Tibial nerve (tissue), 4 donors: ENCODE data around the gene RPTOR. TPM values are rescaled to one million over a fixed set of nuclear protein-coding genes. Genes with fewer than 3 reads are reported as not detected.

ENCODE experiments used
- DNase-seq, 2 donors: peaks; one replicate each; pipeline ENCODE4 v3.0.0-alpha.2; 2019; ENCODE audit warnings: low spot score in 2 of 2
- H3K27ac ChIP-seq, 4 donors: fragments of 200-600 bp; sonication (generic) in 3 of 4; one replicate each; pipeline ENCODE4 v1.5.1; 2017 to 2019; ENCODE audit warnings: mild to moderate bottlenecking in 1 of 4
- H3K27me3 ChIP-seq, 2 donors: fragments of 200-600 bp; sonication (generic) in 1 of 2; one replicate each; pipeline versions ENCODE4 v1.5.1 to v1.6.0; 2017 to 2019
- H3K36me3 ChIP-seq, 3 donors: fragments of 200-600 bp; sonication (generic); one replicate each; pipeline ENCODE4 v1.5.1; 2018 to 2019
- H3K4me1 ChIP-seq, 4 donors: fragments of 200-600 bp; sonication (generic) in 3 of 4; one replicate each; pipeline ENCODE4 v1.5.1; 2017 to 2019
- H3K4me3 ChIP-seq, 4 donors: fragments of 200-600 bp; sonication (generic) in 3 of 4; one replicate each; pipeline ENCODE4 v1.5.1; 2017 to 2019; ENCODE audit warnings: mild to moderate bottlenecking in 1 of 4, moderate library complexity in 1 of 4
- H3K9me3 ChIP-seq, 4 donors: fragments of 200-600 bp; sonication (generic) in 3 of 4; one replicate each; pipeline ENCODE4 v1.5.1; 2017 to 2019
- CTCF ChIP-seq, 5 experiments: fragments of 200-600 bp in 3 of 5; fragments of 450-650 bp in 2 of 5; sonication (generic) in 3 of 5; IDR thresholded peaks; one replicate each; pipeline ENCODE4 v1.5.1; 2016 to 2019; ENCODE audit warnings: antibody characterized with exemption in 5 of 5, mild to moderate bottlenecking in 3 of 5, moderate library complexity in 2 of 5
- EP300 ChIP-seq, 2 donors: sonication (generic); formaldehyde crosslinking; IDR thresholded peaks; one replicate each; pipeline ENCODE4 v1.6.1; 2017; ENCODE audit warnings: antibody characterized with exemption in 2 of 2, mild to moderate bottlenecking in 1 of 2
- POLR2A ChIP-seq, 2 donors: fragments of 450-650 bp; IDR thresholded peaks; one replicate each; pipeline ENCODE4 v1.6.1; 2017; ENCODE audit warnings: antibody characterized with exemption in 2 of 2, mild to moderate bottlenecking in 2 of 2, moderate library complexity in 2 of 2
- WGBS, 2 donors: methylation state at CpG; one replicate each; pipeline ENCODE4 v1.1.5; 2018; 5-methylcytosine and 5-hydroxymethylcytosine counted together
- total RNA-seq, 4 donors: library from RNA; depleted of rRNA; stranded (reverse); fragments of >200 nt; gene quantifications; one replicate each; pipeline ENCODE4 v1.1.0, GENCODE V29; 2016

RPTOR gene
- total RNA-seq, 4 donors from 2014 or later = 34.7 to 56.4 (median 40.1) TPM

DNA sequence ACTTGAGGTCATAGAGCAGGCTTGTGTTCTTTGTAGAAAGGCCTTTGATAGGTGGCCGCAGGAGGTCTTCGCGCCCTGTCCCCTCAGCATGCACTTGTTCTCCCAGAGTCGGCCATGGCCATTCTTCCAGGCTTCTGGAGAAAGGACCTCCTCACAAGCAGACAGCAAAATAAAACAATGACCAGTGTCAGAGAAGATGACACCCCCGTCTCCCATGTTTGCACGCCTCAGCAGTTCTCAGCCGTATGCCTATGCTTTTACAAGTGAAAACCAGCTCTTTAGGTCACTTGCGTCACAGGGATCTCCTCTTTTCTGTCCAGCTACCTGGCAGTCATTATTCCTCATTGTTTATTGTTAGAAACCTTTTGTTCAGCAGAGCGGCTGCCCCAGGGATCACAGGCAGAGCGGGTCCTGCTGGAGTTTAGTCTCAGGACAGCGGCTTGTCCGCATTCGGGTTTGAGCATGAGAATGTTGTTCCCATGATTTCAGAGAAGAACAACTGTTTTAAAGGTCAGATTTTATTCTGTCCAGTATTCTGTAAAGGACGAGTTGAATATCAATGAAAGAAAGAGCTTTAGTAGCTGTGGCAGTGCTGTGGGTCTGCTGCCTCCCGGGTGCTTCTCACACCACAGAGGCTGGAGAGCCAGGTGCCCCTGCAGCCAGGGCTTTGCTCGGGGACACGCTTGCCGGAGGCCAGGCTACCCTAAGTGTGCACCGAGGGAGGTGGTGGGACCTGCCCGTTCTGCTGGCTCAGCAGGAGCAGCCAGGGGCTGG lies 123.9 kb downstream of the RPTOR start:
- WGBS, 2 donors = 72 to 73% methylated on average over 15 to 20 of the region's 20 CpGs
- no peaks in the 10 kb centered on the region for H3K36me3 ChIP-seq
- H3K27me3 ChIP-seq = no peaks in the 10 kb centered on the region
- H3K27ac ChIP-seq = no peak overlapping the region
- H3K4me1 ChIP-seq = peaks cover 0 to 23% (median 14%) of the 10 kb centered on the region in 4 donors
- no peak for DNase-seq
- TF ChIP-seq CTCF (IDR thresholded peaks at IDR 0.05) (no peak), POLR2A (IDR thresholded peaks at IDR 0.05) (no peak), EP300 (IDR thresholded peaks at IDR 0.05) (no peak)
- H3K4me3 ChIP-seq = no peak overlapping the region
- H3K9me3 ChIP-seq = no peaks in the 10 kb centered on the region

- Histone ChIP-seq H3K27ac (no peak overlapping the region), H3K9me3 (no peaks in the 10 kb centered on the region), H3K36me3 (no peaks in the 10 kb centered on the region), H3K4me1 (peaks cover 0 to 20% (median 6%) of the 10 kb centered on the region in 4 donors), H3K27me3 (no peaks in the 10 kb centered on the region), H3K4me3 (no peak overlapping the region)
- TF ChIP-seq EP300 (IDR thresholded peaks at IDR 0.05) (no peak), CTCF (IDR thresholded peaks at IDR 0.05) (no peak), POLR2A (IDR thresholded peaks at IDR 0.05) (no peak)
- DNase-seq = no peak
- 67 to 70% methylated on average over 14 of the region's 14 CpGs for WGBS, 2 donors
These were observed 126.6 kb downstream of the RPTOR start for GRCh38 chr17:80671039-80671824.

DNA sequence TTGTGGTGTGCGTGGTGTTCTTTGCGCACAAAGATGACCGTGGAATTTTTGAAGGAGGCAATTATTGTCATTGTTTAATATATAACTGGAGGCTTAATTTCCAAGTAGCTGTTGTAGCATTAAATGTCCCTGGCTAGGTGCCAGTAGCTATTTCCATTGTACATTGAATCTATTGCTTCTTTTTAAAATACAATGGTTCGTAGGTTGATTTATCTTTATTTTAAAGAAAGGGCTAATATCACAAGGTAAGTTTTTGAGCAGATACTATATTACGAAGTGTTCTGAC lies 127.1 kb downstream of the RPTOR start:
- Histone ChIP-seq H3K9me3 (no peaks in the 10 kb centered on the region), H3K27ac (no peak overlapping the region), H3K4me1 (peaks cover 0 to 20% (median 6%) of the 10 kb centered on the region in 4 donors), H3K4me3 (no peak overlapping the region), H3K27me3 (no peaks in the 10 kb centered on the region), H3K36me3 (no peaks in the 10 kb centered on the region)
- 84 to 85% methylated on average over 5 of the region's 5 CpGs for WGBS, 2 donors
- DNase-seq = no peak
- TF ChIP-seq EP300 (IDR thresholded peaks at IDR 0.05) = no peak
- no peak for TF ChIP-seq CTCF (IDR thresholded peaks at IDR 0.05)
- no peak for TF ChIP-seq POLR2A (IDR thresholded peaks at IDR 0.05)

- Histone ChIP-seq H3K9me3 (no peaks in the 10 kb centered on the region), H3K4me1 (peaks cover 0 to 20% (median 6%) of the 10 kb centered on the region in 4 donors), H3K4me3 (no peak overlapping the region), H3K36me3 (no peaks in the 10 kb centered on the region), H3K27me3 (no peaks in the 10 kb centered on the region), H3K27ac (no peak overlapping the region)
- no peak for DNase-seq
- TF ChIP-seq EP300 (IDR thresholded peaks at IDR 0.05) = no peak
- no peak for TF ChIP-seq POLR2A (IDR thresholded peaks at IDR 0.05)
- no peak for TF ChIP-seq CTCF (IDR thresholded peaks at IDR 0.05)
- 60 to 64% methylated on average over 14 of the region's 14 CpGs for WGBS, 2 donors
These were observed 128.7 kb downstream of the RPTOR start for GRCh38 chr17:80673152-80673920.
